Bronchial epithelial cell (primary cell): ENCODE results near the gene CHMP3. TPM values are rescaled to one million over a fixed set of nuclear protein-coding genes. Genes with fewer than 3 reads are reported as not detected.

Experiments used
- DNase-seq: peaks from one replicate; pipeline ENCODE4 v3.0.0-alpha.2; 2010; ENCODE audit warnings: low read depth
- FAIRE-seq: peaks from 2 replicates; lab custom pipeline; 2011; peaks lifted over from hg19 to GRCh38; lab: Jason Lieb, UNC
- H3K27me3 ChIP-seq: 2 replicates; pipeline ENCODE4 v1.5.1; 2011; ENCODE audit warnings: low read length; ENCODE audit not compliant: control insufficient read depth, insufficient read depth
- H3K36me3 ChIP-seq: 2 replicates; pipeline ENCODE4 v1.5.1; 2011; ENCODE audit warnings: low read length; ENCODE audit not compliant: control insufficient read depth, insufficient read depth
- H3K4me3 ChIP-seq: 2 replicates; pipeline ENCODE4 v1.5.1; 2011; ENCODE audit warnings: mild to moderate bottlenecking, low read depth, low read length, control low read depth
- CTCF ChIP-seq: IDR thresholded peaks from 2 replicates; pipeline ENCODE4 v1.5.1; 2011; ENCODE audit warnings: mild to moderate bottlenecking, moderate library complexity, low read length, control low read depth, inconsistent platforms; ENCODE audit not compliant: insufficient read depth, severe bottlenecking
- total RNA-seq: library from RNA; depleted of rRNA; stranded (reverse); fragments of >200 nt; gene quantifications from 2 replicates; pipeline ENCODE4 v1.2.1, GENCODE V29; 2014

Gene CHMP3
- total RNA-seq, 1 donor from 2014 or later, result 60.6 TPM

- no peaks in the 10 kb centered on the region for H3K27me3 ChIP-seq
- no peaks in the 10 kb centered on the region for H3K36me3 ChIP-seq
- no peak for TF ChIP-seq CTCF
- FAIRE-seq, result no peak
- H3K4me3 ChIP-seq, result no peak overlapping the region
- DNase-seq, result no peak
Measured at GRCh38 chr2:86577817-86578456, 14.7 kb upstream of the CHMP3 start.

DNA sequence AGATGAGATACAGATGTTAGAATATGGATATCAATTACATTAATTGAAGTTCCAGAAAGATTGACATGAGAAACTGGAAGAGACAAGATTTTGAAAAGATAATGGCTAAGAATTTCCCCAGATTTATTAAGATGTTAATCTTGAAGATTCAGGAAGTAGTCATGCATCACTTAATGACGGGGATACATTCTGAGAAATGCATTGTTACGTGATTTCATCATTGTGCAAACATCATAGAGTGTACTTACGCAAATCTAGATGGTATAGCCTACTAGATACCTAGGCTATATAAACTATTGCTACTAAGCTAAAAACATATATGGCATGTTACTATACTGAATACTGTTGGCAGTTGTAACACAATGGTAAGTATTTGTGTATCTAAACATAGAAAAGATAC, 6.8 kb upstream of the CHMP3 start:
- DNase-seq (peak; percentile 54), FAIRE-seq (no peak)
- Histone ChIP-seq H3K4me3 (no peak overlapping the region), H3K36me3 (no peaks in the 10 kb centered on the region), H3K27me3 (no peaks in the 10 kb centered on the region)
- no peak for TF ChIP-seq CTCF

DNA sequence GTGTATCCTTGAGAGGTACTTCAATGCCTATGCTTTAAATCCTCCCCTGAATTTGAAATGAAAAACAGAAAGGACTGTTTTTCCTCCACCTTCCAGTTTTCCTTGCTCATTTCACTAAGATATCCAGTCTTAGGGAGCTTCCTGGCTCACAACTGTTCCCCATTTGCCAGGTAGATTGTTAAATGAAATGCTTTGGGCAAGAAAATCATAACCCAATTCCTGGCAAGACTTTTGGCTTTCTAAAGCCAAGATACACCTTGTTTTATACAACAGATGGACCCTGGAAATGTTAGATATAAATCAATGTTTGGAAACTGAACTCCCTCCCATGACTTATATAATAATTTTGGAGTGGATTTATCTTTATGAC, 3.6 kb upstream of the CHMP3 start:
- TF ChIP-seq CTCF, result no peak
- Histone ChIP-seq H3K36me3 (no peaks in the 10 kb centered on the region), H3K4me3 (no peak overlapping the region), H3K27me3 (no peaks in the 10 kb centered on the region)
- FAIRE-seq (no peak), DNase-seq (no peak)

DNA sequence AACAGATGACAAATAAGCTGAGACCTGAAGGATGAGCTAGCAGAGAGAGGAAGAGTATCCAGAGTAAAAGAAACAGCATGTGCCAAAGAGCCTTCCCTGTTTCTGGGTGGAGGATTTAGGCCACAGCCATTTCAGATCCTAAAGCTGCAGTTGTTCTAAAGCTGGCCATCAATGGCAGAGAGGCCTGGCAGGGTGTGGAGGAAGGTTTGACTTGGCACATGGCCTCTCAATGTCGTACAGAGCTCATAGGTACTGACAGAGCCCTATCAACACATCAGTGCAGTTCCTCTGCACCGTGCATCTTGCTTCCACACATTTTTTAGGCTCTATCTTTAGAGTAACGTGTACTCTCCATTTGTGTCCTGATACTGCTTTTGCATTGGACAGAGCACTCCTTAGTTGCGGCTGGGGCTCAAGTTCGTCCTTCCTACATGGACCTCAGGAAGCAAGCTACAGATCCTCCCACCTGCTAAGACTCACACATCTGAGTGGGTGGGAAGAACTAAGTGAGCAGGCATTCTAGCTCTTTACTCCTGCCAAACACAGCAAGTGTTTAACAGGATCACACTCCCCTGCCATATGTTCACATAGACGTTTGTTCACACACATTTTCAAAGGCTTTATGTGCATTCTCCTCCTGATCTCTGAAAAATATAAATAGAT, 3.0 kb upstream of the CHMP3 start:
- FAIRE-seq (no peak), DNase-seq (no peak)
- Histone ChIP-seq H3K36me3 (no peaks in the 10 kb centered on the region), H3K27me3 (no peaks in the 10 kb centered on the region), H3K4me3 (no peak overlapping the region)
- TF ChIP-seq CTCF, result no peak

- no peak for FAIRE-seq
- no peaks in the 10 kb centered on the region for H3K36me3 ChIP-seq
- no peak for TF ChIP-seq CTCF
- DNase-seq, result no peak
- H3K4me3 ChIP-seq, result peak overlapping the region; percentile 91
- H3K27me3 ChIP-seq, result no peaks in the 10 kb centered on the region
Measured at GRCh38 chr2:86563650-86564061, 413 bp upstream of the CHMP3 start.
